K562 treated with DMSO at 1 percent for 24 hours (cell line): Measurements from ENCODE around the gene SOX10. TPM values are rescaled to one million over a fixed set of nuclear protein-coding genes. Genes with fewer than 3 reads are reported as not detected.

Experiments used
- total RNA-seq: library from RNA; unstranded; fragments of 300-600 nt; gene quantifications from 2 replicates; pipeline ENCODE4 v1.2.3, GENCODE V29; 2022; ENCODE audit warnings: low read depth; ENCODE audit not compliant: insufficient read depth

Gene SOX10
- not detected in 2 replicates for total RNA-seq

GRCh38 chr22:37983860-37984791 lies at the start of gene SOX10:
Gene SOX10, minus strand, starts transcription at chr22:37984555. Its CDS starts 771 bp downstream, at chr22:37983784.

GRCh38 chr22:37953437-37954179 lies 30.7 kb downstream of the SOX10 start, which contains the start of the genes C22orf23 and POLR2F:
Gene C22orf23, minus strand, starts transcription at chr22:37953601. Its CDS starts 452 bp downstream, at chr22:37953149.
Gene POLR2F, plus strand, starts transcription at chr22:37953699. Its CDS starts 89 bp downstream, at chr22:37953788.

Other genes with a start within 250 kb of the SOX10 start
- gene GCAT, start 176.6 kb downstream of the SOX10 start, total RNA-seq = 93.3 and 95.3 TPM in 2 replicates
- 0.72 and 1.6 TPM in 2 replicates for gene GALR3, start 161.2 kb downstream of the SOX10 start, total RNA-seq
- 80.4 and 84.6 TPM in 2 replicates for gene ANKRD54, start 140.2 kb downstream of the SOX10 start, total RNA-seq
- gene EIF3L, start 135.1 kb downstream of the SOX10 start, total RNA-seq = 547 and 552 TPM in 2 replicates
- 29.1 and 29.6 TPM in 2 replicates for gene MICALL1, start 78.3 kb downstream of the SOX10 start, total RNA-seq
- 0.58 and 1.1 TPM in 2 replicates for gene C22orf23, start 31.0 kb downstream of the SOX10 start, total RNA-seq
- gene POLR2F, start 30.9 kb downstream of the SOX10 start, total RNA-seq = 102 and 114 TPM in 2 replicates
- 17.9 and 18.7 TPM in 2 replicates for gene PICK1, start 72.8 kb upstream of the SOX10 start, total RNA-seq
- gene SLC16A8, start 99.6 kb upstream of the SOX10 start, total RNA-seq = 0.14 TPM in 1 of 2 replicates, not detected in the other
- 0.73 TPM in 1 of 2 replicates, not detected in the other for gene BAIAP2L2, start 126.1 kb upstream of the SOX10 start, total RNA-seq
- 5.8 TPM in 2 replicates for gene PLA2G6, start 197.3 kb upstream of the SOX10 start, total RNA-seq
- gene MAFF, start 217.4 kb upstream of the SOX10 start, total RNA-seq = 11.7 and 12.2 TPM in 2 replicates